ENCODE results near the gene CXCR2. TPM values are rescaled to one million over a fixed set of nuclear protein-coding genes. Genes with fewer than 3 reads are reported as not detected.
A peak's percentile ranks its signal among the peaks of the same experiment; 100 is the strongest.
"Not testable (repeated sequence)": the region's sequence is repeated elsewhere in the genome, so short reads cannot be mapped to it uniquely, and the experiment has no call there.

The CXCR2 gene
- polyA plus RNA-seq (2013, experiment 1 of 2; ENCODE audit: insufficient read length): not detected
- polyA plus RNA-seq (2013, experiment 2 of 2; ENCODE audit: insufficient read length): not detected

GRCh38 chr2:218125626-218126080 lies at the start of gene CXCR2:
CXCR2 (plus strand) TSS chr2:218126028; CDS start chr2:218134802, 8,774 bp downstream.
- no peak for DNase-seq

GRCh38 chr2:218077464-218078216 lies 48.2 kb upstream of the CXCR2 start:
- no peak for DNase-seq

GRCh38 chr2:218079943-218080913 lies 45.6 kb upstream of the CXCR2 start:
- no peak for DNase-seq

GRCh38 chr2:218081063-218081462 lies 44.8 kb upstream of the CXCR2 start:
- no peak for DNase-seq

GRCh38 chr2:218081695-218082094 lies 44.1 kb upstream of the CXCR2 start:
- peak; percentile 98 for DNase-seq

- DNase-seq: no peak
These were observed 43.1 kb upstream of the CXCR2 start for GRCh38 chr2:218082586-218083351.

- DNase-seq: no peak
These were observed 42.5 kb upstream of the CXCR2 start for GRCh38 chr2:218083352-218083676.

- DNase-seq: no peak
These were observed 39.4 kb upstream of the CXCR2 start for GRCh38 chr2:218086478-218086877.

- no peak for DNase-seq
These were observed 36.6 kb upstream of the CXCR2 start for GRCh38 chr2:218089259-218089658.

GRCh38 chr2:218091746-218092145 lies 34.1 kb upstream of the CXCR2 start:
- no peak for DNase-seq

GRCh38 chr2:218093879-218094278 lies 31.9 kb upstream of the CXCR2 start:
- no peak for DNase-seq

GRCh38 chr2:218095853-218096252 lies 30.0 kb upstream of the CXCR2 start:
- no peak for DNase-seq

- DNase-seq: no peak
These were observed 27.9 kb upstream of the CXCR2 start for GRCh38 chr2:218097975-218098374.

GRCh38 chr2:218108834-218109233 lies 17.0 kb upstream of the CXCR2 start:
- not testable (repeated sequence) for DNase-seq

GRCh38 chr2:218121789-218122188 lies 4.0 kb upstream of the CXCR2 start:
- DNase-seq: not testable (repeated sequence)

GRCh38 chr2:218122286-218122685 lies 3.5 kb upstream of the CXCR2 start:
- not testable (repeated sequence) for DNase-seq

- DNase-seq: peak; percentile 9
These were observed 1.8 kb upstream of the CXCR2 start for GRCh38 chr2:218123986-218124385.

GRCh38 chr2:218125095-218125494 lies 733 bp upstream of the CXCR2 start:
- DNase-seq: no peak

GRCh38 chr2:218127929-218128455 lies 2.2 kb downstream of the CXCR2 start:
- DNase-seq: no peak

GRCh38 chr2:218128781-218129457 lies 3.1 kb downstream of the CXCR2 start:
- no peak for DNase-seq

- DNase-seq: peak; percentile 4
These were observed 3.8 kb downstream of the CXCR2 start for GRCh38 chr2:218129458-218130135.
